ENCODE results near the gene CUL7. TPM values are rescaled to one million over a fixed set of nuclear protein-coding genes. Genes with fewer than 3 reads are reported as not detected.
A peak's percentile ranks its signal among the peaks of the same experiment; 100 is the strongest.

Gene CUL7
- total RNA-seq, 1 experiment from 2014 or later, result 20.8 TPM

GRCh38 chr6:43014434-43014909, 39.2 kb downstream of the CUL7 start:
- POLR2A ChIA-PET, result interaction anchor here (0.5 to 1.7 kb wide), 14 partner anchors 14 to 232 kb away, joined by 3 to 9 read pairs (median 4); partner anchors contain the start of genes CNPY3, CUL7, GNMT and KLC4
- DNase-seq (ENCODE audit: low spot score) (no peak), ATAC-seq (no peak)

GRCh38 chr6:43013843-43014433, 39.7 kb downstream of the CUL7 start, which contains the start of the genes KLHDC3 and MEA1:
KLHDC3 (plus strand) TSS chr6:43014249; CDS start chr6:43017193, 2,944 bp downstream.
MEA1 (minus strand) TSS chr6:43013946; CDS start chr6:43013813, 133 bp downstream.
- ChIA-PET CTCF (interaction anchor here (0.6 to 3.1 kb wide), 22 partner anchors 10 to 843 kb away, joined by 3 to 22 read pairs (median 4); partner anchors contain the start of genes CNPY3, DNPH1, GNMT and KLC4), POLR2A (interaction anchor here (0.5 to 1.7 kb wide), 16 partner anchors 8 to 231 kb away, joined by 3 to 9 read pairs (median 5); partner anchors contain the start of genes CNPY3, CUL7, GNMT and KLC4)
- H3K27me3 Mint-ChIP-seq (ENCODE audit: low read depth), result no peaks in the 10 kb centered on the region
- DNase-seq (ENCODE audit: low spot score) (peak; percentile 99), ATAC-seq (peak; percentile 93)
- no peaks in the 10 kb centered on the region for H3K9me3 Mint-ChIP-seq
- peaks cover 28% of the 10 kb centered on the region for H3K4me1 Mint-ChIP-seq
- peak within 1 kb of the TSS; percentile 99 for H3K4me3 Mint-ChIP-seq
- H3K36me3 Mint-ChIP-seq, result peaks cover 56% of the 10 kb centered on the region
- H3K27ac Mint-ChIP-seq, result peak within 1 kb of the TSS; percentile 95
- no peak for TF ChIP-seq HMGXB4 (CRISPR knock-in tag; IDR thresholded peaks at IDR 0.05)
- TF ChIP-seq NR3C1 (CRISPR knock-in tag; conservative IDR thresholded peaks at IDR 0.05; ENCODE audit: low read depth), result no peak
- no peak for TF ChIP-seq SOX15 (CRISPR knock-in tag; IDR thresholded peaks at IDR 0.05)
- peak; percentile 71; the same call in 1 of the 2 replicates for TF ChIP-seq FOXP4 (CRISPR knock-in tag; IDR thresholded peaks at IDR 0.05)
- no peak for TF ChIP-seq NR1H2 (CRISPR knock-in tag; IDR thresholded peaks at IDR 0.05)
- TF ChIP-seq SMAD3 (CRISPR knock-in tag; IDR thresholded peaks at IDR 0.05; ENCODE audit: borderline replicate concordance), result no peak
- no peak for TF ChIP-seq CREB1 (CRISPR knock-in tag; IDR thresholded peaks at IDR 0.05)
- no peak for TF ChIP-seq NFE2L1 (CRISPR knock-in tag; IDR thresholded peaks at IDR 0.05)
- TF ChIP-seq HMGA2 (CRISPR knock-in tag; IDR thresholded peaks at IDR 0.05), result no peak
- no peak for TF ChIP-seq MLX (CRISPR knock-in tag; IDR thresholded peaks at IDR 0.05)
- no peak for TF ChIP-seq RORB (CRISPR knock-in tag; IDR thresholded peaks at IDR 0.05)
- TF ChIP-seq OVOL2 (CRISPR knock-in tag; IDR thresholded peaks at IDR 0.05; ENCODE audit: borderline replicate concordance), result no peak
- TF ChIP-seq ETV6 (CRISPR knock-in tag; IDR thresholded peaks at IDR 0.05), result no peak
- TF ChIP-seq ZNF317 (CRISPR knock-in tag; IDR thresholded peaks at IDR 0.05; ENCODE audit: borderline replicate concordance, low read depth), result no peak
- no peak for TF ChIP-seq ATF2 (CRISPR knock-in tag; IDR thresholded peaks at IDR 0.05; ENCODE audit: borderline replicate concordance, low read depth)
- TF ChIP-seq ZSCAN18 (CRISPR knock-in tag; IDR thresholded peaks at IDR 0.05), result no peak

More at GRCh38 chr6:43014434-43014909, 39.2 kb downstream of the CUL7 start:
- Mint-ChIP-seq H3K27me3 (ENCODE audit: low read depth) (no peaks in the 10 kb centered on the region), H3K4me3 (peak overlapping the region; percentile 99), H3K27ac (peak overlapping the region; percentile 95), H3K4me1 (peaks cover 28% of the 10 kb centered on the region), H3K36me3 (peaks cover 56% of the 10 kb centered on the region), H3K9me3 (no peaks in the 10 kb centered on the region)
- no peak for TF ChIP-seq SMAD4 (CRISPR knock-in tag; IDR thresholded peaks at IDR 0.05)
- TF ChIP-seq PRDM15 (CRISPR knock-in tag; IDR thresholded peaks at IDR 0.05), result 0 out of 2 replicates have a peak, but pooled peaks have one; percentile 11
- CTCF ChIA-PET, result interaction anchor here (0.6 to 3.1 kb wide), 18 partner anchors 9 to 843 kb away, joined by 3 to 22 read pairs (median 4); partner anchors contain the start of genes CNPY3, GNMT, KLC4 and MRPL2
